GM19099 (cell line): ENCODE measurements around the gene EIF4B.

Experiments used
- POLR2A ChIP-seq: IDR thresholded peaks from 3 replicates; pipeline ENCODE4 v1.6.1; 2011; ENCODE audit warnings: low read depth; ENCODE audit not compliant: insufficient read length; ENCODE audit errors: extremely low read depth

The EIF4B gene

GRCh38 chr12:52980650-52981423 is 25.4 kb upstream of the EIF4B start:
- no peak for TF ChIP-seq POLR2A

- TF ChIP-seq POLR2A, result no peak
Measured at GRCh38 chr12:52984136-52984535, 22.1 kb upstream of the EIF4B start.

GRCh38 chr12:52988898-52989297 is 17.4 kb upstream of the EIF4B start:
- no peak for TF ChIP-seq POLR2A

- no peak for TF ChIP-seq POLR2A
Measured at GRCh38 chr12:52990206-52990605, 16.1 kb upstream of the EIF4B start.

- TF ChIP-seq POLR2A, result no peak
Measured at GRCh38 chr12:52992699-52993557, 13.3 kb upstream of the EIF4B start.

- no peak for TF ChIP-seq POLR2A
Measured at GRCh38 chr12:52993558-52993869, 12.7 kb upstream of the EIF4B start.

- TF ChIP-seq POLR2A, result no peak
Measured at GRCh38 chr12:53004178-53004577, 2.1 kb upstream of the EIF4B start.

- no peak for TF ChIP-seq POLR2A
Measured at GRCh38 chr12:53004582-53004981, 1.7 kb upstream of the EIF4B start.

- no peak for TF ChIP-seq POLR2A
Measured at GRCh38 chr12:53005215-53005985, 856 bp upstream of the EIF4B start.

GRCh38 chr12:53006810-53007309 is 604 bp downstream of the EIF4B start:
- peak; percentile 37 for TF ChIP-seq POLR2A

GRCh38 chr12:53007343-53007742 is 1.1 kb downstream of the EIF4B start:
- TF ChIP-seq POLR2A, result no peak

- TF ChIP-seq POLR2A, result no peak
Measured at GRCh38 chr12:53010955-53011354, 4.7 kb downstream of the EIF4B start.

GRCh38 chr12:53011889-53012288 is 5.6 kb downstream of the EIF4B start:
- TF ChIP-seq POLR2A, result no peak

GRCh38 chr12:53012928-53013327 is 6.7 kb downstream of the EIF4B start:
- TF ChIP-seq POLR2A, result no peak

- TF ChIP-seq POLR2A, result no peak
Measured at GRCh38 chr12:53014709-53015108, 8.5 kb downstream of the EIF4B start.

GRCh38 chr12:53025250-53025649 is 19.0 kb downstream of the EIF4B start:
- TF ChIP-seq POLR2A, result no peak

- no peak for TF ChIP-seq POLR2A
Measured at GRCh38 chr12:53031616-53032015, 25.4 kb downstream of the EIF4B start.
